Subcutaneous preadipocyte (primary cell): ENCODE measurements around the gene WDR7. TPM values are rescaled to one million over a fixed set of nuclear protein-coding genes. Genes with fewer than 3 reads are reported as not detected.

ENCODE experiments used
- small RNA-seq: library from RNA; depleted of rRNA; stranded (forward); fragments of <200 nt; gene quantifications from one replicate; pipeline ENCODE3, GENCODE V24; 2012
- total RNA-seq: library from RNA; depleted of rRNA; stranded (reverse); fragments of >200 nt; gene quantifications from 2 replicates; pipeline ENCODE4 v1.2.3, GENCODE V29; 2012

WDR7 gene
- 19.5 and 28.0 TPM in 2 replicates for total RNA-seq

DNA sequence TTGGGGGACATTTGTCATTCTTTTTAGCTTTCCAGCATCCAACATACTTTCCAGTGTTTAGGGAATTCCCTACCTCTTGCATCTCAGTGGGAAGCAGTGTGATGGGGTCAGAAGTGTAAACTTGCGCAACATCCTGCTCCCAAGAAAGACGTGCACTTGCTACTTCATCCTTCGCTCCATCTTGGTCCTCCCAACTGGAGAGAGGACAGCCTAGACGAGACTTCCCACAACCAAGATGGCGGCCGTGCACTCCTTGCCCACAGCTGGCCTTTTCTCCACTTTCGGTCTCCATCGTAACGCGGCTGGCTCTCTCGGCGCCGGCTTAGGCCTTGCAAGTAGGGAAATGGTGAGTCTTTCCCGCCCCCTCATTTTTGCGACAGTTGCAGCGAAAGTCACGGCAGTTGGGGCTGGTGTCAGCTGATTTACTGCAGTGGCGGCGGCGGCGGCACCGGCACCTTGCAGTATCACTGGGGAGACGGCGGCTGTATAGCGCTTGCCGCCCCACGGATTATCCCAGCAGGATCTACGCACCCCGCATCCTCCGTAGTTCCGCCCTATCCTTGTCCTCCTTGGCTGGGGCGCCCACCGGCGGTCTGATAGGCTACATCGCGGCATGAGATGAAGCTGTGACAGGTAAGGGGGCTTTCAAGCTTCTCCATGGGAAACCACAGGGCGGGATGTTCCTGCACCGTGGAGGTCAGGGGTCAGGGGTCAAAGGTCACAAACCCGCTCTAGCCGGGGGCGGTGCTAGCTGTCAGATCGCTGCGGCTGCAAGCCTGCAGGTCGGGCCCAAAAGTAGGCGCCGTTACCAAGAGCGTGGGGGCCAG is at the start of gene WDR7:
Gene WDR7, plus strand, starts transcription at position 416 of the 827 bp plus-strand sequence. CDS start 21,157 bp downstream, outside the sequence.

GRCh38 chr18:56638232-56639103 is 12.7 kb upstream of the WDR7 start, which contains the start of gene TXNL1:
Gene TXNL1, minus strand, starts transcription at chr18:56638592. Its CDS starts 152 bp downstream, at chr18:56638440.

Small RNA genes within 50 kb of the gene (small RNA-seq; reads per million reads assigned to genes)
- gene RF00012 (not detected), gene RF00019 (not detected)

Other genes starting within 250 kb of the WDR7 start
- gene TXNL1, start 12.8 kb upstream of the WDR7 start, total RNA-seq = 27.8 and 30.5 TPM in 2 replicates